Cardiac septum (tissue), 1 donor: ENCODE results near the gene FSIP1. TPM values are rescaled to one million over a fixed set of nuclear protein-coding genes. Genes with fewer than 3 reads are reported as not detected.

Experiments
- DNase-seq: peaks from one replicate; pipeline ENCODE4 v3.0.0-alpha.2; 2020; ENCODE audit warnings: low spot score
- intact Hi-C: fragments of 100-400 bp; cut with DNase I; formaldehyde crosslinking; loops from one replicate; pipeline ENCODE4 v1.14.0; 2022
- total RNA-seq: library from RNA; stranded (reverse); fragmentation: NEBNext Ultra II Directional; extraction: Animal tissue kit (Norgen Biotek cat#: 25700); gene quantifications from one replicate; pipeline ENCODE4 v1.2.1, GENCODE V29; 2021
- donor health status: DM: no; HTN: no; CAD: no.

The FSIP1 gene
- total RNA-seq, 1 donor from 2014 or later: 2.0 TPM

GRCh38 chr15:39609166-39609916 lies 173.3 kb downstream of the FSIP1 start:
- intact Hi-C loops: no loop called here
- no peak for DNase-seq

- DNase-seq: no peak
- intact Hi-C loops: no loop called here
Observed at GRCh38 chr15:39608185-39609139, 174.2 kb downstream of the FSIP1 start.

- DNase-seq: no peak
- intact Hi-C loops: no loop called here
Observed at GRCh38 chr15:39605146-39605545, 177.5 kb downstream of the FSIP1 start.

- intact Hi-C loops: no loop called here
- DNase-seq: no peak
Observed at GRCh38 chr15:39602143-39602542, 180.5 kb downstream of the FSIP1 start.

GRCh38 chr15:39599871-39600270 lies 182.8 kb downstream of the FSIP1 start:
- no peak for DNase-seq
- intact Hi-C loops: no loop called here

- intact Hi-C loops: no loop called here
- no peak for DNase-seq
Observed at GRCh38 chr15:39598958-39599845, 183.4 kb downstream of the FSIP1 start.

GRCh38 chr15:39598186-39598850 lies 184.3 kb downstream of the FSIP1 start:
- intact Hi-C loops: no loop called here
- DNase-seq: no peak

GRCh38 chr15:39597751-39598185 lies 184.9 kb downstream of the FSIP1 start:
- no peak for DNase-seq

GRCh38 chr15:39597336-39597735 lies 185.3 kb downstream of the FSIP1 start:
- no peak for DNase-seq
- intact Hi-C loops: no loop called here

More at GRCh38 chr15:39597751-39598185, 184.9 kb downstream of the FSIP1 start:
- intact Hi-C loops: no loop called here

GRCh38 chr15:39596358-39597051 lies 186.1 kb downstream of the FSIP1 start:
- intact Hi-C loops: no loop called here
- no peak for DNase-seq

GRCh38 chr15:39595338-39596221 lies 187.1 kb downstream of the FSIP1 start:
- no peak for DNase-seq
- intact Hi-C loops: no loop called here

GRCh38 chr15:39594446-39595337 lies 187.9 kb downstream of the FSIP1 start:
- intact Hi-C loops: no loop called here
- DNase-seq: no peak

- intact Hi-C loops: no loop called here
- DNase-seq: no peak
Observed at GRCh38 chr15:39593656-39594445, 188.8 kb downstream of the FSIP1 start.

- intact Hi-C loops: no loop called here
Observed at GRCh38 chr15:39593071-39593655, 189.5 kb downstream of the FSIP1 start.

GRCh38 chr15:39592500-39592899 lies 190.1 kb downstream of the FSIP1 start:
- intact Hi-C loops: no loop called here
- DNase-seq: no peak

More at GRCh38 chr15:39593071-39593655, 189.5 kb downstream of the FSIP1 start:
- no peak for DNase-seq
